GM12892 (cell line): ENCODE measurements around the gene JRKL.

Experiments
- DNase-seq: peaks from one replicate; pipeline ENCODE4 v3.0.0; 2011; ENCODE audit not compliant: insufficient read length
- FAIRE-seq: peaks from 2 replicates; lab custom pipeline; 2011; peaks lifted over from hg19 to GRCh38; lab: Jason Lieb, UNC
- POLR2A ChIP-seq: IDR thresholded peaks from 2 replicates; pipeline ENCODE4 v1.6.1; 2011; ENCODE audit warnings: low read depth, low read length, control low read depth
- POLR2AphosphoS5 ChIP-seq: IDR thresholded peaks from 2 replicates; pipeline ENCODE4 v1.6.1; 2011; ENCODE audit warnings: low read depth, low read length, control low read depth
- TAF1 ChIP-seq: IDR thresholded peaks from 2 replicates; pipeline ENCODE4 v1.6.1; 2011; ENCODE audit warnings: low read depth, mild to moderate bottlenecking, control low read depth, low read length, borderline replicate concordance

JRKL gene

GRCh38 chr11:96366024-96366423 is 23.8 kb upstream of the JRKL start:
- DNase-seq (no peak), FAIRE-seq (peak; percentile 17)
- TF ChIP-seq TAF1: no peak
- TF ChIP-seq POLR2AphosphoS5: no peak
- no peak for TF ChIP-seq POLR2A

- TF ChIP-seq POLR2AphosphoS5 (no peak), TAF1 (no peak), POLR2A (no peak)
- FAIRE-seq (peak; percentile 30), DNase-seq (no peak)
Measured at GRCh38 chr11:96367342-96367741, 22.5 kb upstream of the JRKL start.

GRCh38 chr11:96373826-96374225 is 16.0 kb upstream of the JRKL start:
- DNase-seq (no peak), FAIRE-seq (no peak)
- TF ChIP-seq TAF1 (no peak), POLR2AphosphoS5 (no peak), POLR2A (no peak)

GRCh38 chr11:96376796-96377195 is 13.0 kb upstream of the JRKL start:
- TF ChIP-seq POLR2AphosphoS5: no peak
- no peak for TF ChIP-seq POLR2A
- TF ChIP-seq TAF1: no peak
- FAIRE-seq: no peak

GRCh38 chr11:96384156-96384555 is 5.7 kb upstream of the JRKL start:
- TF ChIP-seq POLR2A (no peak), POLR2AphosphoS5 (no peak), TAF1 (no peak)
- DNase-seq (no peak), FAIRE-seq (peak; percentile 42)

More at GRCh38 chr11:96376796-96377195, 13.0 kb upstream of the JRKL start:
- no peak for DNase-seq

GRCh38 chr11:96385187-96385586 is 4.6 kb upstream of the JRKL start:
- DNase-seq: no peak
- TF ChIP-seq POLR2A (no peak), POLR2AphosphoS5 (no peak), TAF1 (no peak)
- FAIRE-seq: no peak

- FAIRE-seq (peak; percentile 84), DNase-seq (peak; percentile 11)
Measured at GRCh38 chr11:96388891-96389719, 708 bp upstream of the JRKL start.

GRCh38 chr11:96390488-96390792 is 627 bp downstream of the JRKL start:
- DNase-seq: no peak
- no peak for TF ChIP-seq TAF1
- no peak for TF ChIP-seq POLR2AphosphoS5
- TF ChIP-seq POLR2A: no peak
- FAIRE-seq: no peak

More at GRCh38 chr11:96388891-96389719, 708 bp upstream of the JRKL start:
- TF ChIP-seq POLR2A (no peak), TAF1 (no peak), POLR2AphosphoS5 (no peak)

- FAIRE-seq: peak; percentile 44
- DNase-seq: no peak
- TF ChIP-seq POLR2A (no peak), POLR2AphosphoS5 (no peak), TAF1 (no peak)
Measured at GRCh38 chr11:96391698-96392307, 2.0 kb downstream of the JRKL start.

- DNase-seq (no peak), FAIRE-seq (peak; percentile 71)
- TF ChIP-seq POLR2AphosphoS5 (no peak), POLR2A (no peak), TAF1 (no peak)
Measured at GRCh38 chr11:96393753-96394348, 4.0 kb downstream of the JRKL start.

- TF ChIP-seq POLR2AphosphoS5 (no peak), POLR2A (no peak), TAF1 (no peak)
- no peak for DNase-seq
- FAIRE-seq: no peak
Measured at GRCh38 chr11:96394773-96395172, 5.0 kb downstream of the JRKL start.

GRCh38 chr11:96396637-96397036 is 6.8 kb downstream of the JRKL start:
- FAIRE-seq (no peak), DNase-seq (no peak)
- TF ChIP-seq POLR2A: no peak
- TF ChIP-seq POLR2AphosphoS5: no peak
- no peak for TF ChIP-seq TAF1
